Measurements from ENCODE around the gene TBL1X.
"Not testable (repeated sequence)": the region's sequence is repeated elsewhere in the genome, so short reads cannot be mapped to it uniquely, and the experiment has no call there.

TBL1X gene

DNA sequence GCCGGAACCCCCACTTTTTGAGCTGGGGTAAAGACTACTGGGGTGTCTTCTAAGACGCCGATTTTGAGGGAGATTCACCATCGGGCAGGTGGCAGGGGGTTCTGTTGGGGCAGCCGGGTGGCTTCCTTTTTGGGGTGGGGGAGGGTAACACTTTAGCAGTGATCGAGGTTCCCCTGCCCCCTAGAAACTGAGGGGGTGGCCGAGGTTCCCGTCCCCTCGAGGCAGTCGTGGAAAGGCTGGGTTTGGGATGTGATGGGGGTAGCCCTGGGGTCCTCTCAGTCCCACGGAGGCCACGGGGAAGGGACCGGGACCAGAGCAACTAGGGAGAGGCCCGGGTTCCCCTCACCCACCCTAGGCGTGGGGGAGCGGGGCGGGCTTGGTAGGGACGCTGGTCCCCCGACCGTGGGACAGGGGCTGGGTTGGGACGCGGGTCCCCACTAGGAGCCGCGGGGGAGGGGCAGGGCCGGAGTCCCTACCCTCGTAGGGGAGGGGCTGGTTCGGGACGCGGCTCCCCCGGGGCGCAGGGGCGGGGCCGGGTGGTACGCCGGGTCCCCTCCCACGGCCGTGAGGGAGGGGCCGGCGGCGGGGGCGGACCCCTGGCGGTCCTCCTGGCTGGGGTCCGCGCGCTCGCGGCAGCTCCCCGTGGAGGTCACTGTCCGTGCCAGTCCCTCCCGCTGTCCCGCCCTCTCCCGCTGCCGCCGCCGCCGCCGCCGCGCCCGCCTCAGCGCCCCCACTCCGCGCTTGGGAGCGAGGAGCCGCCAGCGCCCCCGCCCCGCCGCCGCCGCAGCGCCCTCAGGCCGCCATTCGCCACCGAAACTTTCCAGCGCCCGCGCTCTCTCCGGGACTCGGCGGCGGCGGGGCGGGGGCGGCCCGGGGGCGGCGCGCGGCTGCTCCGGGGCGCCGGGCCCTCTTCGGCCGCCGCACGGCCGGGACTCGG is at the start of gene TBL1X:
Gene TBL1X, plus strand, starts transcription at position 624 of the 937 bp plus-strand sequence. CDS start 188,529 bp downstream, outside the sequence.
- DNase-seq: no peak

DNA sequence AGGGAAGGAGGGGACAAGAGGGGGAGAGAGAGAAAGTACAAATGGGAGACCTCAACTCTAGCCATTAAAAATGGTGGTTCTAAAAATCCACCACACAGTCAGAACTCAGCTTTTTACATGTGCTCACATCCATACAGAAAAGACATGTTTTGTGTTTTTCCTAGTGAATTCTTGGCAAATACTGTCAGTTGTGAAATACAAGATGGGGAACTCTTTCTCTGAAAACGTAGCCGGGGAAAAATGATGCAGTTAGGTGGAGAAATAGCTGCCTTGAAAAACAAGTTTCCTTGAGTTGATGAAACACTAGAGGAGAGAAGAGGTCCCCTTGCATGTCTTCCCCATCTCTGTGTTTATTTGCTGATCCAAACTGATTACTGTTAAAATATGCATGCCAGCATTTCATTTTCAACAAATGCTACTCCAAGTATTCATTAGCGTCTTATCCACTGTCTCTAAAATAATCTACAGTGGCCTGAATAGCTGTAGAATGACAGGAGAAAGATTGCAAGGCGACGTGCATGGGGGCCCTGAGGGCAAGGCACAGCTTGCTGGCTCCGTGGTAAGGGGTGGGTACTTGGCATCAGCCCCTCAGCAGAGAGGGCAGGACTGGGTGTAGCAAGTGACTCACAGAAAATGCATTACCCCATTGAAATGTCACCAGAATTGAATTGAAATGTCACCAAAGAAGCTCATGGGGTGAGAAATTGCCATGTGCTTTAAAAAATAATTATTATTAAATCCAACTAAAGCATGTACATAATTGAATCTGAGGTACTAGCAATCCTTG is 48.1 kb upstream of the TBL1X start:
- DNase-seq: no peak

DNA sequence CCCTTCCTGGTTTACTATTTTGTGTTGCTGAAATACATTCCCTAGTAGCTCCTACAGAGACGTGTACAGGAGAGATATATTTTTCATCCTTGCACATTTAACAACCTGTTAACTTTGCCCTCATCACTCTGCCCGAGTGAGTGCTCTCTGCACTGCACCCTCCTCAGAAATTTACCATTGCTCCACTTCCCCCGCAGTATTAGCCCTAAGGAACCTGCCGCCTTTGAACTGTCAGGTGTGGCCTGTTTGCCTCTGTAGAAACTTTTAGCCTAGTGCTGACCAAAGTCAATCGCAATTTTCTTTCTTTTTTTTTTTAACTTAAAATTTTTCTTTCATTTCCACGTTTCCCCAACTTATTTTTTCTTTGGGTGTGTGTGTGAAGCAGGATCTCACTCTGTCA is 46.6 kb upstream of the TBL1X start:
- no peak for DNase-seq

DNA sequence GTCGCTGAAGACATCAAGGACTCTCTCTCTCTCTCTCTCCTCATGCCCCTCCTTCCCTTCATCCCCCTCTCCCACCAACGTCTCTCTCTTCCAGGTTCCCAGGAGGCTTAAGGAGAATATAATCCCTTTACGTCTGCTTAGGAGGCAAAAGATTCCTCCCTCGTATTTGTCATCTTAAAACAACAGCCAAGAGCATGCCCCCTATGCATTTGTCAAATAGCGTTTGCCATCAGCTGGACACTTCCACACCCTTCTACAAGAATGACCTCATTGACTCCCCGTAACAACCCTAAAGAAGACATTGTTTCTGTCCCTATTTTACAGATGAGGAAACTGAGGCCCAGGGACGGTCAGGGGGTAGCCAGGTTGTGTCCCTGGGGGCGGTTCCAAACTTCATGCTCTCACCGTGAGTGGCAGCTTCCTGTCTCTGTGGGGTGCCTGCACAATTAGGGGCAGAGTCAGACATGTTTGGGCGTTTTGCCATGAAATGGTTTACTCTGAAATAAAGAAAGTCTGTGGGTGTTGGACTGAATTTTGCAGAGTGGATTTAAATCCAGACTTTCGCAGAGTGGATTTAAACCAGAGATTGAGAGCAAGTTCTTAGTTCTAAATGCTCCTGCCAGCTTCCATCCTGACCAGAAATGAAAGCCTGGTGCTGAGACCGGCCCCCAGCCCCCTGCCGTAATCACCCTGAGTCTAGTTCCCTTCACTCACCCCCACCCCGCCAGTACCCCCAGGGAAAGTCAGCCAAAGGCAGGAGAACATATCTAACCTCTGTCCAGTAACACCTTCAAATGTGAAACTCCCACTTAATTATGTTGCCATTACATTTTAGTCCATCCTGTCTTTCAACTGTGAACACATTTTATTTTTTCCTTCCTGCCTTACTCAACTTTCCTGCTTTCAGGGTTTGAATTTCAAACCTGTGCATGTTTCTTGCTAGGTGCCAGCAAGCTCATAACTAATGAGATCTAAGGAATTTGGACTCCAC is 44.3 kb upstream of the TBL1X start:
- no peak for DNase-seq

DNA sequence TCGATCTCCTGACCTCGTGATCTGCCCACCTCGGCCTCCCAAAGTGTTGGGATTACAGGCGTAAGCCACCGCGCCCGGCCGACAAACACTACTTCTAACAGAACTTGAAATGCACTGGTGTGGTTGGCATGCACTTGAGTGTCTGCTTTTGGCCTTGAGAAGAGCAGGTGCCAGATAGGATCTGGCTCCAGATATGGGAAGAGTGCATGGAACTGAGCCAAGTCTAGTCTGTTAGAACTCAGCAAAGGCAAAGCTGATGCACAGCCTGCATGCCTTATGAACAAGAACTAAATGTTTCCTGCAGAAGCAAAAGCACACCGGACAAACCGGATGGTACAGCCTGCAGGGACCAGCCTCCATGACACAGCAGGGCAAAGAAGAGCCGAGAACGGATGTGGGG is 35.1 kb upstream of the TBL1X start:
- DNase-seq: no peak

DNA sequence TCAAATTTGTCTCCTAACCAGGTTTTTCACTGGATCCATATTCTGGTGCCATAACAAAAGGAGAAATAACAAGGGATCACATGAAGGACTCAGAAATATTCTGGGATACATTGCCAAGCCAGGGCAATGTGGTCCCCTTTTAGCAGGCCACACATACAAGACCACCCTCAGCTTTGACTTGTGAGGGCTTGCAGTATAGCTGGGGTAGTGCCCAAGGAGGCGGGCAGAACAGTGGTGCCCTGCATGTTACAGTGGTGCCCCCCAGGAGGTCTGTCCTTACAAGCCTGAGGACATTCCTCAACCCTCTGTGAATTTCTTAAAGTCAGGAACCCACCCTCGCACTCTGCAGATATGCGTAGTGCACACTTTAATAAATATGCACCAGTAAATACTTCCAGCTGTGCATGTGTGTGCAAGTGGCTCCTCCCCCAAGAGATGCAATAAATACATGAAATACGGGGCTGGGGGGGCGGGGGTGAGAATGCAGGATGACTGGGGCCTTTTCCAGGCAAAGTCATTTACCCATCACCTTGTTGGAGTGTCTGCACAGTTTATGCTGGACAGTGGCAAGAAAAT is 34.4 kb upstream of the TBL1X start:
- no peak for DNase-seq

DNA sequence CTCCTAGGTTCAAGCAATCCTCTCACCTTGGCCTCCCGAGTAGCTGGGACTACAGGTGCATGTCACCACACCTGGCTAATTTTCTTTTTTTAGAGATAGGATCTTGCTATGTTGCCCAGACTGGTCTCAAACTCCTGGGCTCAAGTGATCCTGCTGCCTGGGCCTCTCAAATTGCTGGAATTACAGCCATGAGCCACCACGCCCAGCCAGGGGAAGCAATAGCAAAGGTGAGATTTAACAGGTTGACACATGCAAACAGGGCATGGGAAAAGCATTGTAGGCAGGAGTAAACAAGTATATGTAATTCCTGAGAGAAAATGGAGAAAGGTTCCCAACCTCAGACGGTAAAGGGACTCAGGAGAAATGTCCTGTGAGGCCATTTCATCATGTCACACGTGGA is 33.6 kb upstream of the TBL1X start:
- no peak for DNase-seq

DNA sequence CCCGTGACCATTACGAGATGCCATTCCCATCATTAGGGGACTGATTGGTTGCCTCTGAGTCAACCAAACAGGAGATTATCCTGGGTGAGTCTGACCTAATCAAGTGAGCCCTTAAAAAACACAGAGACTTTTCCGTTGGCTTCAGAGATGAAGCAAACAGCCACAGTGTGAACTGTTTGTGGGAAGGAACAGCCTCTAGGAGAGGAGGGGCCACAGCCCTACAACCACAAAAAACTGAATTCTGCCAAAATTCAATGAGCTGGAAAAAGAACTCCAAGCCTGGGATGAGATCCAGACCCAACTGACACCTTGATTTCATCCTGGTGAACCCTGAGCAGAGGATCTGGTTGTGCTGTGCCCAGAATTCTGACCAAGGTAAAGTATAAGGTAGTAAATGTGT is 31.3 kb upstream of the TBL1X start:
- no peak for DNase-seq

DNA sequence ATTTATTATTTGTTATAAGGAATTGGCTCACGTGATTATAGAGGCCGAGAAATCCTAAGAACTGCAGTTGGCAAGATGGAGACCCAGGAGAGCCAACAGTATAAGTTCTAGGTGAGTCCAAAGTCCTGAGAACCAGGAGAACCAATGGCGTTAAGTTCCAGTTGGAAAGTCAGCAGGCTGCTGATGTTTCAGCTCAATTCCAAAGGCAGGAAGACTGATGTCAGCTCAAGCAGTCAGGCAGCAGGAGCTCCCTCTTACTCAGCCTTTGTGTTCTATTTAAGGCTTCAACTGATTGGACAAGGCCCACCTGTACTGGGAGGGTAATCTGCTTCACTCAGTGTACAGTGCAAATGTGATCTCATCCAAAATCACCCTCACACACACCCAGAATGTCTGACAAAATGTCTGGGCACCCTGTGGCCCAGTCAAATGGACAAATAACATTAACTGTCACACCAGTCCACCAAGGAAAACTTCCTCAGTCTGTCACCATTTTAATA is 30.8 kb upstream of the TBL1X start:
- no peak for DNase-seq

DNA sequence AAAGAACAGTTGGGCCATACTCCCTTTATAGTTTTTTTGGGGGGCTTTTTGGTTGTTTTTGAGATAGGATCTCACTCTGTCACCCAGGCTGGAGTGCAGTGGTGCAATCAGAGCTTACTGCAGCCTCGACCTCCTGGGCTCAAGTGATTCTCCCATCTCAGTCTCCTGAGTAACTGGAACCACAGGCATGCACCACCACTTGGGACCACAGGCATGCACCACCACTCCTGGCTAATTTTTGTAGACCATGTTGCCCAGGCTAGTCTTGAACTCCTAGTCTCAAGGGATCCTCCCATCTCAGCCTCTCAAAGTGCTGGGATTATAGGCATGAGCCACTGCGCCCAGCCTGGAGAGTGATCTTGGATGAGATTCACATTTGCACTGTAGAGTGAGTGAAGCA is 29.8 kb upstream of the TBL1X start:
- DNase-seq: not testable (repeated sequence)

DNA sequence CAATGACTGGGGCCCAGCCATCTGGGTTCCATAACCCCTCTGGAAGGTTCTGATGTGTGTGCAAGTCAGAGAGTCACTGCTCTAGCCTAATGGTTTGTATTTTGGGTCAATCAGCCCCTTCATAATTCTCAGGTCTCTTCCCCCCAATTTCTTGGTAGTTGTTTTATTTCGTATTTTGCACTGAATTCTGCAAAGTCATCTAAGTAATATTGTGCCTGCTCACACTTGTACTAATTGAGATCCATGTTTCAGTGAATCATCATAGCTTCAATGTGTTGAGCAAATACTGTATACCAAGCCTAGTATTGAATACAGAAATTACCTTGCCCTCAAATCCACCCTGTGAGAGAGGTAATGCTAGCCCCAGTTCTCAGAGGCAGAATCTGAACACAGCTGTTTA is 28.0 kb upstream of the TBL1X start:
- no peak for DNase-seq

DNA sequence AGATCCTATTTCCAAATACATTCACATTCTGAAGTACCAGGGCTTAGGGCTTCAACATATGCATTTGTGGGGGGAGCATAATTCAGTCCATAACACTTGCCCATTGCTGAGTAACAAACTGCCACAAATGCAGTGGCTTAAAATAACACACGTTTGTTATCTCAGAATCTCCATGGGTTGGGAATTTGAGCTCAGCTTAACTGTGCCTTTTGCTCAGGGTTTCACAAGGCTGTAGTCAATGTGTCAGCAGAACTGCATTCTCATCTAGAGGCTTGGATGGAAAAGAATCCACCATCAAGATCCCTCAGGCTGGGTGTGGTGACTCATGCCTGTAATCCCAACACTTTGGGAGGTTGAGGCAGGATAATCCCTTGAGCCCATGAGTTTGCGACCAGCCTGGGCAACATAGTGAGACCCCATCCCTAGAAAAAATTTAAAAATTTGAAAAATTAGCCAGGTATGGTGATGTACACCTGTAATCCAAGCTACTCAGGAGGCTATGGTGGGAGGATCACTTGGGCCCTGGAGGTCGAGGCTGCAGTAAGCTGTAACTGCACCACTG is 25.8 kb upstream of the TBL1X start:
- no peak for DNase-seq

DNA sequence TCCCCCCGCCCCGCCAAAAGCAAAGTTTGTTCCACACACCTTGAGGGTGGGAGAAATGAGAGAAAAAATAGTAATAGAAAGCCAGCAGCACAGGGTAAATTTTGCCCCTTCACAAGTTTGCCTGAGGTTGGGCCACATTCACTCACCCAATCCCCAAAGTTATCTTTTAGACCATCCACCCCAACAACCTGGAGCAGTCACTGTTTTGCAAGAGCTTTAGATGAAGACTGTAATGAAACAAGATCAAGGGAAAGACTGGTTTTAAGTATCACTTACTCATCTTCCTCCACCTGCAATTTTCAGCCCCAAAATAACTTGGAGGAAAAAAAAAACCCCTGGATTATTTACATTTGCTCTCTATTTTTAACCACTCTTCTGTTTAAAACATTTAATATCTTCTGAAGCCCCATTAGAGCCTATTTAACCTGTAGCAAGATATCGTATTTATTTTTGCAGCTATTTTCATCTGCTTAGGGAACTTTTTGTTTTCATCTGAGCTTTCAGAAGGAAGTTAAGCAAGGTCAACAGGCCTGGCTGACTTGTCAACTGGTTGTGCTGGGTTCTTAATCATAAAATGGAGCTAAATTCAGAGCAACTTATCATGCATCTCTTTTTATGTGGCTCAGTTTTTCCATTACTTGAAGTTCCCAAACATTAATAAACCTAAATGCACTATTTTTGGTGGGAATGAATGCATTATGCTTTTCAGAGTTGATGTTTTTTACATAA is 24.6 kb upstream of the TBL1X start:
- no peak for DNase-seq

DNA sequence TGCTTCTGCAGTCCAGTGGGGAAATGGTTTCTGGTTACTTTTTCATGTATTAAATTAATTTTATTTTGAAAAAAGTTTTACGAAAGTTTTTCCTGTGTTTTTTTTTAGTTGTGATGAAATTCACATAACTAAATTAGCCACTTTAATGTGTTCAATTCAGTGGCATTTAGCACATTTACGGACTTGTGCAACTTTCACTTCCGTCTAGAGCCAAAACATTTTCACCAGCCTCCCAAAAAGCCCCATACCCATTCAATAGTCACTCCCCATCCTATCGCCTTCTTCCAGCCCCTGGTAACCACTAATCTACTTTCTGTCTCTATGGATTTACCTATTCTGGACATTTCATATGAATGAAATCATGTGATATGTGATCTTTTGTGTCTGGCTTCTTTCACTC is 22.8 kb upstream of the TBL1X start:
- no peak for DNase-seq

DNA sequence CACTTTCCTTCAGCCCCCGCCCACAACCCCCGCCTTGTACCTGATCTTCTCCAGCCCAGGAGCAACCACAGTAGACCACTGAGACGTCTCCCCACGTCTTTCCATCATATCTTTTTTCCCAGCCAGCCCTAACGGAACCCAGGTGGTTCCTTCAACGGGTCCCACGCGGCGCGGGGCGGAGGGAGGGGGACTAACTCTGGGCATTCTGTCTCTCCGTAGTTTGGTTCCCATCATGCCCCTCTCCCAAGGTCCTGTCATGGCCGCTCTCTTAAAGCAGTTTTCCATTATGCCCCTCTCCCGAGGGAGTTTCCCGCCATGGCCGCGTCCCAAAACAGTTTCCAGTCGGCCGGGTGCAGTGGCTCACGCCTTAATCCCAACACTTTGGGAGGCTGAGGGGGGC is 21.5 kb upstream of the TBL1X start:
- DNase-seq: no peak

DNA sequence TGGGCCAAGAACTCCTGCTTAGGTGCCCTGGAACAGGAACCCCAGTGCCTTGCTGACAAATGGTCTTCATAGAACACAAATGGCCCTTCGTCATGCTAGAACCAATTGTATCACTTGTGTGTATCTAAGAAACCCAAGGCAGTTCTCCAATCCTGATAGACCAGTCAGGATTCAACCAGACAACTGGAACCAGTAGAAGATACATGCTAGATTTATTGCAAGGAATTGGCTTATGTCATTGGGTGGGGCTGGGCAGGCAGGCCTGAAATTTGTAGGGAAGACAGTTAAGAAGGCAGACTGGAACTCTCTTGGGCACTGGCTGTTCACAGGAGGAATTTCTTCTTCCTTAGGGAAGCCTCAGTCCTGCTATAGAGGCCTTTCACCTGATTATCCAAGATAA is 17.0 kb upstream of the TBL1X start:
- no peak for DNase-seq

DNA sequence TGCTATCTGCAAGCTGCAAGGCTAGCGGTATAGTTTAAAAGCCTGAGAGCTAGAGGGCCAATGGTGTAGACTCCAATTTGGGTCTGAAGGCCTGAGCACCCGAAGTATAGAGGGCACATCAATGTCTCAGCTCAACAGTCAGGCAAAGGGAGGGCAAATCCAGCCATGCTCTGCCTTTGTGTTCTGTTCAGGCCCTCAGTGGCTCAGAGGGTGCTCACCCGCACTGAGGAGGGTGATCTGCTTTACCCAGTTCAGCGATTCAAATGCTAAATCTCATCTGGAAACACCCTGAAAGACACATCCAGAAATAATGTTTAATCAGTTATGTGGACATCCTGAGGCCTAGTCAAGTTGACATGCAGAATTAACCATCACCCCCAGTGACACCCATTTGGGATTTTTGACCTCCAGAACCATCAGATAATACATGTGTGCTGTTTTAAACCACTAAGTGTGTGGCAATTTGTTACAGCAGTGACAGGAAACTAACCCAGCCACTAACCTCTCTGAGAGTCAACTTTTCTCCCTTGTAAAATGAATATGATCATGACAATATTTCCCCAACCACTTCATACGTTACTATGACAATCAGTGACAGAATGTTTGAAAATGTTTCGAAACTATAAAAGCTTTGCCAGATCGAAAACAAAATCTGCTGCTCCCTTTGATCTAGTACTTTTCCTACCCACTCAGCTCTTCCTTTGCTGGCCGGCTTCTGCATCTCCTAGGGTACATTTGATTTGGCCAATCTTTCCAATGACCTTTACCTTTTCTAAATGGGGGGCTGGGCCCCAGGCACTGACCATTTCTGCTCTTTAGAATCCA is 8.4 kb upstream of the TBL1X start:
- DNase-seq: no peak

DNA sequence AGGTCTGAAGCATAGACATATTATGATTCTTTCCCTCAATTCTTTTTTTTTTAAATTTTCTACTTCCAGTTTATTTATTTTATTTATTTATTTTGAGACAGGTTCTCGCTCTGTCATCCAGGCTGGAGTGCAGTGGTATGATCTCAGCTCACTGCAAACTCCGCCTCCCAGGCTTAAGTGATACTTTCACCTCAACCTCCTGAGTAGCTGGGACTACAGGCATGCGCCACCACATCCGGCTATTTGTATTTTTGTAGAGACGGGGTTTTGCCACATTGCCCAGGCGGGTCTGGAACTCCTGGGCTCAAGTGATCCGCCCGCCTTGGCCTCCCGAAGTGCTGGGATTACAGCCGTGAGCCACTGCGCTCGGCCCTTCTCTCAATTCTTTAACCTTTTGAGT is 6.8 kb upstream of the TBL1X start:
- not testable (repeated sequence) for DNase-seq

DNA sequence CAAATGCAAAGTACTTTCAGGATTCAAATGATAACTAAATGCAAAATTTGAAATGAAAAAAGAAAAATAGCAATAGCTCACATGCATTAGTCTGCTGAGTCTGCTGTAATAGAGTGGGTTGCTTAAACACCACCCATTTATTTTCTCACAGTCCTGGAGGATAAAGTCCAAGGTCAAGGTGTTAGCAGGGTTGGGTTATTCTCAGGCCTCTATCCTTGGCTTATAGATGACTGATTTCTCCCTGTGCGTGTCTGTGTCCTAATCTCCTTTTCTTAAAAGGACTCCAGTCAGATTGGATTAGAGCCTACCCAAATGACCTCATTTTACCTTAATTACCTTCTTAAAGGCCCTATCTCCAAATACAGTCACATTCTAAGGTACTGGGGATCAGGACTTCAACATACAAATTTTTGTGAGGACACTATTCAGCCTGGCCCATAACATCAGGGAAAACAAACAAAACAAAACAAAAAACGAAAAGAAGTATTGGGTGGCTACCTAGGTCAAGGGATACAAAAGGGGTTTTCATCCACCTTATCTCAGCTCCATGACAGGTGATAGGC is 6.3 kb upstream of the TBL1X start:
- no peak for DNase-seq

DNA sequence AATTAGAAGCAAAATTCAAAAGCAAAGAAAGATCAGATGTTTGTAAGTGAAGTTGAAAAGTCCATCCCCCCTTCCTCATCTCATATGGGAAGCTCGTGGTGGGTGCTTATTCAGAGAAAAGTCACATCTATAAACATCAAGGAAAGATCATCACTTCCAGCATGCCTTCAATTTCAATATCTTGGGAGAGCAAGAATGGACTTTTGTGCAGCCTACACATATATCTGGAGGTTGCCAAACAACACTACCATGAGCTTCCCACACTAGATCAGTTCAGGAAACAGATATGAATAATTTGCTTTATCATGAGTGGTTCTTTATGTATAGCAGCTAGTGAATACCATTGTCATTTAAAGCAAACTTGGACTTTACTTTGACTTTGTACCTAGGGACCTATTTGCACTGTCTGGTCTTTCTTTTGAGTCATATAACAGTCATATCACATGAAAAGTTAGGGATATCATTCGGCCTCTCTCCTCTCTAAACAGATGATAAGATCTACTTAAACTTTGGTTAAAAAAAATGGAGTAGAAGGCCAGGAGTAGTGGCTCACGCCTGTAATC is 5.6 kb upstream of the TBL1X start:
- DNase-seq: no peak
